Osteoblast (primary cell): ENCODE measurements around the gene PRSS3. TPM values are rescaled to one million over a fixed set of nuclear protein-coding genes. Genes with fewer than 3 reads are reported as not detected.

Source experiments
- DNase-seq: peaks from one replicate; pipeline ENCODE4 v3.0.0; 2011; ENCODE audit warnings: low spot score, mixed read lengths; ENCODE audit not compliant: insufficient read length; ENCODE audit errors: missing footprints
- H2AFZ ChIP-seq: 2 replicates; pipeline ENCODE4 v1.6.0; 2011; ENCODE audit warnings: mild to moderate bottlenecking, low read length
- H3K27ac ChIP-seq: 2 replicates; pipeline ENCODE4 v1.5.1; 2011; ENCODE audit warnings: mild to moderate bottlenecking, low read depth, low read length, moderate library complexity
- H3K27me3 ChIP-seq: 2 replicates; pipeline ENCODE4 v1.6.0; 2012; ENCODE audit warnings: mild to moderate bottlenecking, control low read depth, inconsistent platforms, low read length, moderate library complexity; ENCODE audit not compliant: insufficient read depth
- H3K36me3 ChIP-seq: 2 replicates; pipeline ENCODE4 v1.5.1; 2011; ENCODE audit warnings: mild to moderate bottlenecking, low read length, control low read depth, moderate library complexity; ENCODE audit not compliant: insufficient read depth
- H3K4me1 ChIP-seq: 2 replicates; pipeline ENCODE4 v1.5.1; 2011; ENCODE audit warnings: mild to moderate bottlenecking, low read length, control low read depth, moderate library complexity; ENCODE audit not compliant: insufficient read depth
- H3K4me2 ChIP-seq: 2 replicates; pipeline ENCODE4 v1.6.0; 2011; ENCODE audit warnings: mild to moderate bottlenecking, low read length; ENCODE audit not compliant: insufficient read depth
- H3K4me3 ChIP-seq: fragments of 200-600 bp; sonication (generic); 3 replicates; pipeline ENCODE4 v1.5.1; 2012; ENCODE audit warnings: mild to moderate bottlenecking, low read length, inconsistent platforms; ENCODE audit not compliant: insufficient read depth
- H3K79me2 ChIP-seq: 2 replicates; pipeline ENCODE4 v1.6.0; 2012; ENCODE audit warnings: mild to moderate bottlenecking, low read length, control low read depth, inconsistent platforms; ENCODE audit not compliant: insufficient read depth
- H3K9me3 ChIP-seq: 2 replicates; pipeline ENCODE4 v1.5.1; 2011; ENCODE audit warnings: low read depth, low read length, control low read depth
- H4K20me1 ChIP-seq: 2 replicates; pipeline ENCODE4 v1.6.0; 2012; ENCODE audit warnings: mild to moderate bottlenecking, low read length, control low read depth; ENCODE audit not compliant: insufficient read depth
- CTCF ChIP-seq: IDR thresholded peaks from 2 replicates; pipeline ENCODE4 v1.5.1; 2011; ENCODE audit warnings: mild to moderate bottlenecking, low read depth, low read length, moderate library complexity; ENCODE audit errors: extremely low read depth
- total RNA-seq: library from RNA; depleted of rRNA; stranded (reverse); fragments of >200 nt; gene quantifications from 2 replicates; pipeline ENCODE4 v1.2.3, GENCODE V29; 2012

PRSS3 gene
- total RNA-seq, 1 donor, result 2.2 TPM

GRCh38 chr9:33816327-33817252 lies 21.2 kb downstream of the PRSS3 start, which contains the start of gene UBE2R2:
Gene UBE2R2, plus strand, starts transcription at chr9:33817160. Its CDS starts 598 bp downstream, at chr9:33817758.
- H3K27me3 ChIP-seq, result no peaks in the 10 kb centered on the region
- H3K36me3 ChIP-seq, result no peaks in the 10 kb centered on the region
- peaks cover 45% of the 10 kb centered on the region for H3K79me2 ChIP-seq
- peaks cover 28% of the 10 kb centered on the region for H4K20me1 ChIP-seq
- peak; percentile 99 for DNase-seq
- H3K4me1 ChIP-seq, result peaks cover 40% of the 10 kb centered on the region
- no peaks in the 10 kb centered on the region for H3K9me3 ChIP-seq
- peak within 1 kb of the TSS; percentile 90 for H3K27ac ChIP-seq
- peak within 1 kb of the TSS; percentile 96 for H3K4me3 ChIP-seq
- H3K4me2 ChIP-seq, result peak within 1 kb of the TSS; percentile 100
- peak within 1 kb of the TSS; percentile 91 for H2AFZ ChIP-seq
- TF ChIP-seq CTCF, result no peak

GRCh38 chr9:33817327-33818166 lies 22.2 kb downstream of the PRSS3 start:
- DNase-seq, result peak; percentile 94
- Histone ChIP-seq H3K27ac (peak overlapping the region; percentile 90), H3K4me2 (peak overlapping the region; percentile 100), H3K27me3 (no peaks in the 10 kb centered on the region), H3K79me2 (peaks cover 53% of the 10 kb centered on the region), H3K4me3 (peak overlapping the region; percentile 96), H2AFZ (peak overlapping the region; percentile 90), H3K9me3 (no peaks in the 10 kb centered on the region), H3K4me1 (peaks cover 40% of the 10 kb centered on the region), H3K36me3 (no peaks in the 10 kb centered on the region), H4K20me1 (peaks cover 33% of the 10 kb centered on the region)
- TF ChIP-seq CTCF, result peak; percentile 28

GRCh38 chr9:33818167-33818846 lies 22.9 kb downstream of the PRSS3 start:
- Histone ChIP-seq H3K4me3 (peak overlapping the region; percentile 96), H3K36me3 (no peaks in the 10 kb centered on the region), H3K27me3 (no peaks in the 10 kb centered on the region), H3K4me2 (peak overlapping the region; percentile 100), H3K9me3 (no peaks in the 10 kb centered on the region), H3K27ac (peak overlapping the region; percentile 90), H3K79me2 (peaks cover 61% of the 10 kb centered on the region), H2AFZ (peak overlapping the region; percentile 7), H4K20me1 (peaks cover 36% of the 10 kb centered on the region), H3K4me1 (peaks cover 40% of the 10 kb centered on the region)
- TF ChIP-seq CTCF, result no peak
- peak; percentile 86 for DNase-seq
